BLaER1 (cell line): ENCODE data around the gene C6.
"Not testable (repeated sequence)": the region's sequence is repeated elsewhere in the genome, so short reads cannot be mapped to it uniquely, and the experiment has no call there.

Experiments used
- H3K27ac ChIP-seq: shearing (Covaris generic); formaldehyde crosslinking; 2 replicates; pipeline ENCODE4 v1.8.1; 2022
- H3K27me3 ChIP-seq: shearing (Covaris generic); formaldehyde crosslinking; 2 replicates; pipeline ENCODE4 v1.8.1; 2022
- H3K36me3 ChIP-seq: shearing (Covaris generic); formaldehyde crosslinking; 2 replicates; pipeline ENCODE4 v1.8.1; 2022
- H3K4me1 ChIP-seq: shearing (Covaris generic); formaldehyde crosslinking; 2 replicates; pipeline ENCODE4 v1.8.1; 2022
- H3K4me2 ChIP-seq: shearing (Covaris generic); formaldehyde crosslinking; 2 replicates; pipeline ENCODE4 v1.8.1; 2022
- H3K4me3 ChIP-seq: shearing (Covaris generic); formaldehyde crosslinking; 2 replicates; pipeline ENCODE4 v1.8.1; 2022
- H3K9ac ChIP-seq: shearing (Covaris generic); formaldehyde crosslinking; 2 replicates; pipeline ENCODE4 v1.8.1; 2022
- H3K9me3 ChIP-seq: shearing (Covaris generic); formaldehyde crosslinking; 2 replicates; pipeline ENCODE4 v1.8.1; 2022
- H4K20me1 ChIP-seq: shearing (Covaris generic); formaldehyde crosslinking; 2 replicates; pipeline ENCODE4 v1.8.1; 2022
- Cebpa-rat ChIP-seq: shearing (Covaris generic); IDR thresholded peaks from 2 replicates; pipeline ENCODE4 v1.8.1; 2022

The C6 gene

GRCh38 chr5:41201082-41201772 lies 12.1 kb downstream of the C6 start:
- TF ChIP-seq Cebpa-rat: no peak
- Histone ChIP-seq H4K20me1 (no peaks in the 10 kb centered on the region), H3K4me3 (no peak overlapping the region), H3K9ac (no peak overlapping the region), H3K27ac (no peak overlapping the region), H3K36me3 (no peaks in the 10 kb centered on the region), H3K4me2 (no peak overlapping the region), H3K9me3 (peaks cover 5% of the 10 kb centered on the region; the same call in 1 of the 2 replicates), H3K4me1 (no peaks in the 10 kb centered on the region), H3K27me3 (no peaks in the 10 kb centered on the region)

GRCh38 chr5:41200506-41200905 lies 12.8 kb downstream of the C6 start:
- H3K4me1 ChIP-seq: no peaks in the 10 kb centered on the region
- H3K36me3 ChIP-seq: no peaks in the 10 kb centered on the region
- no peak overlapping the region for H3K4me2 ChIP-seq
- no peak overlapping the region for H3K4me3 ChIP-seq
- no peaks in the 10 kb centered on the region for H3K27me3 ChIP-seq
- no peak overlapping the region for H3K27ac ChIP-seq
- TF ChIP-seq Cebpa-rat: no peak
- H4K20me1 ChIP-seq: no peaks in the 10 kb centered on the region
- H3K9me3 ChIP-seq: peaks cover 4% of the 10 kb centered on the region; the same call in 1 of the 2 replicates
- no peak overlapping the region for H3K9ac ChIP-seq

DNA sequence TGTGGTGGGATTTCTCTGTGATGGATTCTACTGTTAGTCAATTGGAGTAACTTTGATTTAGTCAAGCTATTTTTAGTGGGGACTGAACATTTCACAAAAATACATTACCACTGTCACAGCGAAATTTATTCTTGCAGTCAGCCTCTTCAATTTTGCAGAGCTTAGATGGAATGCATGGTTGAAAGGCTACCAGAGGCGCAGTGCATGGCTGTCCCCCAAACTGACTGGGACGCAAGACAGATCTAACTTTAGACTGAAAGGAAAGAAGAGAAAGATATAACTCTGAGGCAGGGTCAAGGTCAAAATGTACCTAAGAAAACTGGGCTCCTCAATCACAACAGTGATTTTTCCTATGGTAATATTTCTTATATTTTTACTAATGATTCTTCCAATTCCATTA lies 13.7 kb downstream of the C6 start:
- Histone ChIP-seq H3K4me2 (no peak overlapping the region), H3K9ac (no peak overlapping the region), H4K20me1 (no peaks in the 10 kb centered on the region), H3K36me3 (no peaks in the 10 kb centered on the region), H3K4me1 (no peaks in the 10 kb centered on the region), H3K4me3 (no peak overlapping the region), H3K27me3 (no peaks in the 10 kb centered on the region), H3K27ac (no peak overlapping the region), H3K9me3 (no peaks in the 10 kb centered on the region)
- TF ChIP-seq Cebpa-rat: no peak

DNA sequence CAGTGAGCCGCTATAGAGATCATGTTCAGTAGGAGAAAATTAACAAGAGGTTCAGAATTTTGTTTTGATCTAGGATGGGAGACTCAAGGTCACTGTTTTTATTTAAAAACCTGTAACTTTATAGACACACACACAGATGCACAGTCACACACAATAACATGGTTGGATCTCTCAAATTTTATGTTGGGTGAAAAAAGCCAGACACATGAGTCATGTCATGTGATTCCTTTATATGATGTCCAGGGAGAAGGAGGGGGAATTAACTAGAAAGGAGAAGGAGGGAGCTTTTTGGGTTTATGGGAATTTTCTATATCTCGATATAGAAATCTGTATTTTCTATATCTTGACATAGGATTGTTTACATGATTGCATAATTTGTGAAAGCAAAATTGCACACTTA lies 17.1 kb downstream of the C6 start:
- Histone ChIP-seq H3K9me3 (no peaks in the 10 kb centered on the region), H4K20me1 (no peaks in the 10 kb centered on the region), H3K4me1 (no peaks in the 10 kb centered on the region), H3K27me3 (no peaks in the 10 kb centered on the region), H3K36me3 (no peaks in the 10 kb centered on the region), H3K27ac (no peak overlapping the region), H3K4me3 (no peak overlapping the region), H3K9ac (no peak overlapping the region), H3K4me2 (no peak overlapping the region)
- TF ChIP-seq Cebpa-rat: no peak

DNA sequence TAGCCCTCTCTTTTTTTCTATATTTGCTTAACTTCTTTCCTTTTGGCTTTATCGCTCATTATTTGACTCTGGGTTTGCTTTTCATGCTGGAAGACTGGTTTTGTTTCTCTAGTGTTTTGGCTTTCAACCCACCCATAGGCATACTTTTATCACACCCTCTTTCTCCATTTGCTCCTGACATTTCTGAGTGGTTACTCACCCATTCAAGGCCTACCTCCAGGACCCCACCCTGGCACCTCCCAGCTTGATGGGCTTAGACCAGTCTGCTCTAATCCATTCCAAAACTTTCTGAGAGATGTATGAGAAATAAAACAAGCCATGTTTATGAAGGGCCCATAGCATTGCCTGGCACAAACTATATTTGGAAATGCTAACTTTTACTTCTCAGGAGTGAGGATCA lies 18.1 kb downstream of the C6 start:
- Histone ChIP-seq H3K9me3 (no peaks in the 10 kb centered on the region), H3K36me3 (no peaks in the 10 kb centered on the region), H3K4me1 (no peaks in the 10 kb centered on the region), H4K20me1 (no peaks in the 10 kb centered on the region), H3K27ac (no peak overlapping the region), H3K4me2 (no peak overlapping the region), H3K27me3 (no peaks in the 10 kb centered on the region), H3K9ac (no peak overlapping the region), H3K4me3 (no peak overlapping the region)
- TF ChIP-seq Cebpa-rat: no peak

GRCh38 chr5:41194339-41194738 lies 19.0 kb downstream of the C6 start:
- Histone ChIP-seq H3K4me1 (no peaks in the 10 kb centered on the region), H3K4me3 (no peak overlapping the region), H3K4me2 (no peak overlapping the region), H3K9ac (no peak overlapping the region), H3K9me3 (no peaks in the 10 kb centered on the region), H3K27me3 (no peaks in the 10 kb centered on the region), H4K20me1 (no peaks in the 10 kb centered on the region), H3K36me3 (no peaks in the 10 kb centered on the region), H3K27ac (no peak overlapping the region)
- no peak for TF ChIP-seq Cebpa-rat

DNA sequence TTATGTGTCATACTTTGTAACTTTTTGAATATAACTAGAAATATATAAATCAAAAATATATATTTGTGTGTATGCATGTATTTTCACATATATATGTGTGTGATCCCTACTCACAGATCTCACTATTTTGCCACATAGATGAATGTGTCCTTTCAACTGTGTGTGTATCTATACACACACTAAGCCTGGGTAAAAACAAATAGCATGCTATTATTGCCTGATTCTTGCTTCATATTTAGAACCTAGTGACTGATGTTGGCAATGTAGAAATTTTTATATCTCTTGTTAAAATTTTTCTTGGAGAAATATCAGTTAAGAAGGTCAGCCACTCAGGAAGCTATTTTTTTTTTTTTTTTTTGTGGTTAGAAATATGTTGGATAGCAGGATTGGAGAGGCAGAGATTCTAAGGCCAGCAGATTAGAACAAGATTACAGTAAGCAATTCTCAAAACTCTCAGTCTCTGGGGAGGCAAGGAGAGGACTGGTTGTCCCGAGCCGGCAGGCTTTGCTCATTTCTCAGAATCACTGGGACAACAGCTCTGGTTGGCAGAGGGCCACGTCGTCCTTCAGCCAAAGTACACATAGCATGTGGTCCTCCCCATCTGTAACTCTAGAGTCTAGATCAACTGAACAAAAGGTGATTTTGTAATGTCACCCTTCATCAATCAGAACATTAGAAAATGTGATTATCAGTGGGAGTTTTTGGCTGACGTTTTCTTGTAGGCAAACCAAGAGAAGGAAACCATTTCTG lies 19.7 kb downstream of the C6 start:
- Histone ChIP-seq H3K4me2 (no peak overlapping the region), H3K27me3 (no peaks in the 10 kb centered on the region), H3K27ac (no peak overlapping the region), H3K4me1 (no peaks in the 10 kb centered on the region), H3K9me3 (no peaks in the 10 kb centered on the region), H4K20me1 (no peaks in the 10 kb centered on the region), H3K4me3 (no peak overlapping the region), H3K9ac (no peak overlapping the region), H3K36me3 (no peaks in the 10 kb centered on the region)
- no peak for TF ChIP-seq Cebpa-rat

GRCh38 chr5:41191249-41191648 lies 22.1 kb downstream of the C6 start:
- no peak overlapping the region for H3K4me3 ChIP-seq
- H3K27ac ChIP-seq: no peak overlapping the region
- no peak for TF ChIP-seq Cebpa-rat
- no peaks in the 10 kb centered on the region for H3K9me3 ChIP-seq
- no peaks in the 10 kb centered on the region for H3K4me1 ChIP-seq
- H4K20me1 ChIP-seq: no peaks in the 10 kb centered on the region
- H3K36me3 ChIP-seq: no peaks in the 10 kb centered on the region
- H3K9ac ChIP-seq: no peak overlapping the region
- no peak overlapping the region for H3K4me2 ChIP-seq
- H3K27me3 ChIP-seq: no peaks in the 10 kb centered on the region

- H3K4me1 ChIP-seq: peaks cover 7% of the 10 kb centered on the region
- no peak overlapping the region for H3K4me3 ChIP-seq
- H3K9me3 ChIP-seq: no peaks in the 10 kb centered on the region
- H3K4me2 ChIP-seq: no peak overlapping the region
- no peaks in the 10 kb centered on the region for H3K27me3 ChIP-seq
- H3K27ac ChIP-seq: no peak overlapping the region
- no peak for TF ChIP-seq Cebpa-rat
- no peaks in the 10 kb centered on the region for H3K36me3 ChIP-seq
- no peak overlapping the region for H3K9ac ChIP-seq
- H4K20me1 ChIP-seq: no peaks in the 10 kb centered on the region
Measured at GRCh38 chr5:41186143-41186542, 27.2 kb downstream of the C6 start.

GRCh38 chr5:41183331-41183730 lies 30.0 kb downstream of the C6 start:
- H4K20me1 ChIP-seq, H3K9ac ChIP-seq, H3K27ac ChIP-seq, H3K4me2 ChIP-seq, H3K36me3 ChIP-seq, H3K4me1 ChIP-seq, H3K9me3 ChIP-seq, H3K4me3 ChIP-seq, H3K27me3 ChIP-seq: not testable (repeated sequence)
